ENCODE data around the gene OTUD5.
"Not testable (repeated sequence)": the region's sequence is repeated elsewhere in the genome, so short reads cannot be mapped to it uniquely, and the experiment has no call there.

Gene OTUD5

GRCh38 chrX:48957477-48957826 is at the start of gene OTUD5:
OTUD5 (minus strand) TSS chrX:48957607; CDS start chrX:48957570, 37 bp downstream.
- no peak for DNase-seq (ENCODE audit: low read depth)

- DNase-seq (ENCODE audit: low read depth), result no peak
Observed at GRCh38 chrX:49003696-49004095, 46.3 kb upstream of the OTUD5 start.

GRCh38 chrX:49002091-49002935 is 44.9 kb upstream of the OTUD5 start, which contains the start of gene GRIPAP1:
GRIPAP1 (minus strand) TSS chrX:49002264; CDS start chrX:49002229, 35 bp downstream.
- DNase-seq (ENCODE audit: low read depth), result peak; percentile 86

GRCh38 chrX:49001521-49002090 is 44.2 kb upstream of the OTUD5 start:
- DNase-seq (ENCODE audit: low read depth), result peak; percentile 31

- DNase-seq (ENCODE audit: low read depth), result no peak
Observed at GRCh38 chrX:49000636-49001035, 43.2 kb upstream of the OTUD5 start.

GRCh38 chrX:48999030-48999429 is 41.6 kb upstream of the OTUD5 start:
- DNase-seq (ENCODE audit: low read depth), result no peak

- DNase-seq (ENCODE audit: low read depth), result peak; percentile 19
Observed at GRCh38 chrX:48998391-48998790, 41.0 kb upstream of the OTUD5 start.

- DNase-seq (ENCODE audit: low read depth), result no peak
Observed at GRCh38 chrX:48997865-48998264, 40.5 kb upstream of the OTUD5 start.

DNA sequence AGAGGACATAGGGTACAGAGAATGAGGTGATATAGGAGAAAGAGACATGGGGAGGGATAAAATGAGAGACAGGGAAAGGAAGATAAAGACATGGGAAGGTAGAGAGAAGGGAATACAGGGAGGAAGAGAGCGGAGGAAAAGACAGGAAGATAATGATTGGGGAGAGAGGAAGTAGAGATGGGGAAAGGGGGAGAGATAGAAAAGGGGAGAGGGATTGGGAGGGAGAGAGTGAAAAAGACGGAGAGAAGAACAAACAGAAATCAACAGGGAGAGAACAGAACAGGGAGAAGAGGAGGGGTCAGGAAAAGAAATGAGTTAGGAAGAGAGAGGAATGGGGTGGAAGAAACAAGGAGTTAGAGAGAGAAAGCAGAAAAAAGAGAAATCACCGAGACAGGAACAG is 40.0 kb upstream of the OTUD5 start:
- DNase-seq (ENCODE audit: low read depth), result no peak

GRCh38 chrX:48996969-48997368 is 39.6 kb upstream of the OTUD5 start:
- DNase-seq (ENCODE audit: low read depth), result no peak

DNA sequence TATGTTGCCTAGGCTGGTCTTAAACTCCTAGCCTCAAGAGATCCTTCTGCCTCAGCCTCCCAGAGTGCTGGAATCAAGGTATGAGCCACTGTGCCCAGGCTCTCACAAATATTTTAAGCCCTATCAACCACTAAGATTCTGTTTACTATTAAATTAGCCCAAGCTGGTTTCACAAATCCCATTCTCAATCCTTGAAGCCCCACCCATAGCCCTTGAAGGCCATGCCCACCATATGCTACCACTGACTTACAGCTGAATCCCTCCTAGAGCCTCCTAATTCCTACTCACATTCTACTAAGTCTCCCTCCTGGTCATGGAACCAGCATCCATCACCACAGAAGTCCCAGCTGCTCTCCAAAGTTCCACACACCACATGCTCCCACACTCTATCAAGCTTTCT is 34.9 kb upstream of the OTUD5 start:
- DNase-seq (ENCODE audit: low read depth), result no peak

DNA sequence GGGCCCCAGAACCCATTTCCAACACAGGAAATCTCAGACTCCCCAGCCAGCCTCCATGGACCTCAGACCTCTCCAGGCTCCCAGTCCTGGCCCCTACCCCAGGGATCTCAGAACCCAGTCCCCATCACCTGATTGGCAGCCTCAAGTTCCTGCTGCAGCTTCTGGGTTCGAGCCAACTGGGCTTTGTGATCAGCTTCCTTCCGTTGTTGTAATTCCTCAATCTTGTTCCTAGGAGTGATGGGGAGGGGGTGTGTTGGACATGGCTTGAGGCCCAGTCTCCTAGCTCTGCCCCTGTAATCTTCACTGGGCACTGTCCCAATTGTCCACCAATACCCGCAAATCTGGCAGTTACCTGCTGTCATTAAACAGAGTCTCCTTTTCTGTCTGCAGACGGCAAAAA is 32.1 kb upstream of the OTUD5 start:
- no peak for DNase-seq (ENCODE audit: low read depth)

- DNase-seq (ENCODE audit: low read depth), result no peak
Observed at GRCh38 chrX:48983896-48984295, 26.5 kb upstream of the OTUD5 start.

- DNase-seq (ENCODE audit: low read depth), result no peak
Observed at GRCh38 chrX:48983081-48983480, 25.7 kb upstream of the OTUD5 start.

- DNase-seq (ENCODE audit: low read depth), result no peak
Observed at GRCh38 chrX:48981178-48981577, 23.8 kb upstream of the OTUD5 start.

GRCh38 chrX:48980341-48980740 is 22.9 kb upstream of the OTUD5 start:
- DNase-seq (ENCODE audit: low read depth), result not testable (repeated sequence)

DNA sequence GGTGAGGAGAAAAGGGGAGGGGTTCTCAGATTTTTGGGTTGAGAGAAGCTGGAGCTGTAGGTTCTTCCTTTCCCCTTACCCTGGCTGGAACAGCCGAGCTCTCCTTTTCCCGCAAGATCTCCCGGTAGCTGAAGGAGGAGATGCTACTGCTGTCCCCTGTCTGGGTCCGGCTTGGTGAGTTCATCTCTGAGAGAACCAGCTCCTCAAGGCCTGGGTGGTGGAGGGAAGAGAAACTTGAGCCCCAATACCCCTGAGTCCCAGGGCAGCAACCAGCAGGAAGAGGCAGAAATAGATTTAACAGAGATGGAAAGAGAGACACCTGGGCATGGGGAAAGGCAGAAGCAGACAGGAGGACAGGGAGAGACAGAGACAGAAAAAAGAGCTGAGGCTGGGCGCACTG is 20.8 kb upstream of the OTUD5 start:
- no peak for DNase-seq (ENCODE audit: low read depth)

- no peak for DNase-seq (ENCODE audit: low read depth)
Observed at GRCh38 chrX:48976086-48976485, 18.7 kb upstream of the OTUD5 start.

DNA sequence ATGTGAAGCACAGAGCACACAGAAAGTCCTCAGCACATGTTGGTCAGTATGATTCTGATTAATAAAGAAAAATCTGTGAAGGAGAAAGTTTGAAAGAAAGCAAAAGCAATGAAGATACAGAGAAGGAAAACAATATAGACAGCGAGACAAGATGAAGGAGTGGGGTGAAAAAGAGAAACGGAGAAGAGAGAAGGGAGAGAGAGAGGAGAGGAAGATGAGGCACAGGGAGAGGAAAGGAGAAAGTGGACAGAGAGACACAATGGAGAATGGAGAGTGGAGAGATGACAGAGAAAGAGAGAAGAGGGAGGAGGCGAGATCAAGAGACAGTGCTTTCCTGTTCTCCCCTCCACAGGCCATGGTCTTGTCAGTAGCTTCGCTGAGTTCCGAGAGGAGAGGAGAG is 18.1 kb upstream of the OTUD5 start:
- no peak for DNase-seq (ENCODE audit: low read depth)

DNA sequence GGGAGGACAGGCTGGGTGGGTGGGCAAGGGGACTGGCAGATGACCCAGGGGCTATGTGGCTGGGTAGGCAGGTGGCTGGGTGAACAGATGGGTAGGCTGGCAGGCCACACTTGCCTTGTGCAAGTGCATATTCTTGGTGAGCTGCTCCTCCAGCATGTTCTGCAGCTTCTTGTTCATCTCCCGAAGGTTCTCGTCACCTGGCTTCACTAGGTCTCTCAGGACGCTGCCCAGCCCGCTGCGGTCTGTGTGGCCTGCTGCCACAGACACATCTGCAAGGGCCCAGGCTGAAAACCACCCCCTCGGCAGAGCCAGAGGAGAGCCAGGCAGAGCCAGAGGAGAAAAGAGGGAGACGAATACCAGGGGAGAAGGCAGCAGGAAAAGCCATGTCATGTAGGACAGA is 17.6 kb upstream of the OTUD5 start:
- no peak for DNase-seq (ENCODE audit: low read depth)

GRCh38 chrX:48974574-48974973 is 17.2 kb upstream of the OTUD5 start:
- no peak for DNase-seq (ENCODE audit: low read depth)

DNA sequence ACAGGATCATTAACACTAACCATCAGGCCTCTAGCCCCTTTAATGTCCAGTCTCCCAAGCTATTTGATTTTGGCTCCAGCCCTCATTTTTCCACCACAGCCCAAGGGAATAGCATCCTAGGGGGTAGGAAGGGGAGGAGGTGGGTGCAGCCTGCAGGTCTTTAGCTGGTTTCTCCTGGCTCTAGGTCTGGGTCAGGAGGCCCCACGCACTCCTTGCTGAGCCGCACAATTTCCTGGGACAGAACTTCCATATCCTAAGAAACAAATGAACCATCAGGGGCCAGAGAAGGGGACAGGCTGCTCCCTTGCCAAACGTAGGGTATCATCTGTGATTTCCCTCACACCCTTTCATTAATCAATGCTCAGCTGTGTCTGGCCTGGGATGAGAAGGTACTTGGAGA is 16.6 kb upstream of the OTUD5 start:
- no peak for DNase-seq (ENCODE audit: low read depth)

GRCh38 chrX:48972220-48973164 is 15.1 kb upstream of the OTUD5 start:
- peak; percentile 35 for DNase-seq (ENCODE audit: low read depth)

Measured in amniotic epithelial cell (primary cell).